ENCODE results near the gene UGCG.

The UGCG gene

GRCh38 chr9:111984086-111984802 is 87.6 kb downstream of the UGCG start:
- DNase-seq (ENCODE audit: extremely low read depth, low read depth), result no peak
- no peak for TF ChIP-seq CTCF (IDR thresholded peaks at IDR 0.05; ENCODE audit: low read depth, low read length)

All from AG09319 (cell line).